A549 (cell line): Measurements from ENCODE around the gene PRKAG2. TPM values are rescaled to one million over a fixed set of nuclear protein-coding genes. Genes with fewer than 3 reads are reported as not detected.

Experiments used
- ATAC-seq, 2 experiments: fragments of 200-7000 bp in 1 of 2; fragments of >200 bp in 1 of 2; cut with Nextera tagmentation in 1 of 2; cut with Tn5 transposase in 1 of 2; 3 replicates each; pipeline versions ENCODE4 v1.8.0 to v1.9.1; 2018 to 2020; ENCODE audit warnings: mild to moderate bottlenecking in 1 of 2, moderate library complexity in 1 of 2
- CTCF ChIA-PET: fragments of 300-600 bp; sonication (Branson Sonifier 250); formaldehyde crosslinking; extraction: SDS; loops from one replicate; lab custom pipeline; 2021; ENCODE audit warnings: antibody characterized with exemption, inconsistent platforms; lab: Yijun Ruan, JAX
- POLR2A ChIA-PET: fragments of 350-600 bp; formaldehyde crosslinking; extraction: SDS; loops from one replicate; lab custom pipeline; 2021; ENCODE audit warnings: antibody characterized with exemption, inconsistent platforms; lab: Yijun Ruan, JAX
- DNase-seq, 2 experiments: peaks; one replicate each; pipeline versions ENCODE4 v3.0.0 to v3.0.0-alpha.2; 2011 to 2016; ENCODE audit warnings: low read depth in 1 of 2, low spot score in 1 of 2
- FAIRE-seq: peaks from 2 replicates; lab custom pipeline; 2011; peaks lifted over from hg19 to GRCh38; lab: Jason Lieb, UNC
- H3K27ac ChIP-seq, 2 experiments: fragments of >200 bp; sonication (Bioruptor Twin); formaldehyde crosslinking; 3 replicates each; pipeline ENCODE4 v1.5.1; 2016 to 2017
- H3K4me1 ChIP-seq: fragments of >200 bp; sonication (Bioruptor Twin); formaldehyde crosslinking; 3 replicates; pipeline ENCODE4 v1.6.1; 2016
- H3K4me2 ChIP-seq: fragments of >200 bp; sonication (Bioruptor Twin); formaldehyde crosslinking; 3 replicates; pipeline ENCODE4 v1.6.1; 2016
- H3K4me3 ChIP-seq: fragments of >200 bp; sonication (Bioruptor Twin); formaldehyde crosslinking; 3 replicates; pipeline ENCODE4 v1.5.1; 2016
- H3K9me3 ChIP-seq: fragments of >200 bp; sonication (Bioruptor Twin); formaldehyde crosslinking; 3 replicates; pipeline ENCODE4 v1.6.1; 2016
- CEBPB ChIP-seq, 2 experiments: fragments of >200 bp in 1 of 2; sonication (Bioruptor Twin) in 1 of 2; formaldehyde crosslinking in 1 of 2; IDR thresholded peaks; 2 replicates each; pipeline ENCODE4 v1.6.1; 2012 to 2016
- EHMT2 ChIP-seq: fragments of 200-600 bp; sonication (generic); IDR thresholded peaks from 2 replicates; pipeline ENCODE4 v1.6.1; 2016; ENCODE audit warnings: antibody characterized with exemption, low read depth, mild to moderate bottlenecking, moderate library complexity
- FOSB ChIP-seq: fragments of 250-450 bp; sonication (Bioruptor Pico); IDR thresholded peaks from 2 replicates; pipeline ENCODE4 v1.5.0; 2020; ENCODE audit warnings: mild to moderate bottlenecking, moderate library complexity
- GATA3 ChIP-seq: IDR thresholded peaks from 2 replicates; pipeline ENCODE4 v1.6.1; 2012; ENCODE audit warnings: borderline replicate concordance
- HDAC2 ChIP-seq: fragments of 200-600 bp; sonication (generic); IDR thresholded peaks from 2 replicates; pipeline ENCODE4 v1.6.1; 2016
- HEYL ChIP-seq: fragments of 250-450 bp; sonication (Bioruptor Pico); IDR thresholded peaks from 2 replicates; pipeline ENCODE4 v1.8.0; 2021; ENCODE audit warnings: mild to moderate bottlenecking, moderate library complexity
- HOXB5 ChIP-seq: fragments of 250-450 bp; sonication (Bioruptor Pico); IDR thresholded peaks from 2 replicates; pipeline ENCODE4 v1.5.0; 2020; ENCODE audit warnings: mild to moderate bottlenecking, moderate library complexity
- KDM1A ChIP-seq: fragments of 200-600 bp; sonication (generic); IDR thresholded peaks from 2 replicates; pipeline ENCODE4 v1.6.1; 2016; ENCODE audit warnings: low read depth, mild to moderate bottlenecking
- MAFK ChIP-seq: fragments of 450-650 bp; IDR thresholded peaks from 2 replicates; pipeline ENCODE4 v1.6.1; 2014; ENCODE audit not compliant: partially characterized antibody
- MAZ ChIP-seq: fragments of 150-350 bp; IDR thresholded peaks from 2 replicates; pipeline ENCODE4 v1.6.1; 2014; ENCODE audit warnings: antibody characterized with exemption, low read depth, low read length, borderline replicate concordance
- PHF8 ChIP-seq: fragments of 200-600 bp; sonication (generic); IDR thresholded peaks from 2 replicates; pipeline ENCODE4 v1.6.1; 2016; ENCODE audit warnings: low read depth, mild to moderate bottlenecking, antibody characterized with exemption, moderate library complexity, borderline replicate concordance
- POLR2A ChIP-seq: IDR thresholded peaks from 2 replicates; pipeline ENCODE4 v1.6.1; 2012; ENCODE audit warnings: mild to moderate bottlenecking, low read length
- POLR2AphosphoS2 ChIP-seq: conservative IDR thresholded peaks from 2 replicates; pipeline ENCODE4 v1.6.1; 2012; ENCODE audit warnings: low read length, improper control_type of control experiment, inconsistent platforms
- RAD21 ChIP-seq, 2 experiments: fragments of >200 bp in 1 of 2; sonication (Bioruptor Twin) in 1 of 2; formaldehyde crosslinking in 1 of 2; IDR thresholded peaks in 1 of 2; conservative IDR thresholded peaks in 1 of 2; 2 replicates in 1 of 2; 3 replicates in 1 of 2; pipeline ENCODE4 v1.6.1; 2012 to 2018; ENCODE audit warnings: inconsistent platforms in 1 of 2
- RCOR1 ChIP-seq: fragments of 150-350 bp; IDR thresholded peaks from 2 replicates; pipeline ENCODE4 v1.6.1; 2014; ENCODE audit warnings: antibody characterized with exemption, low read length, low read depth
- RFX5 ChIP-seq: fragments of 450-650 bp; IDR thresholded peaks from 2 replicates; pipeline ENCODE4 v1.7.1; 2014; ENCODE audit warnings: antibody characterized with exemption, mild to moderate bottlenecking, moderate library complexity
- TFCP2L1 ChIP-seq: fragments of 250-450 bp; sonication (Bioruptor Pico); IDR thresholded peaks from 2 replicates; pipeline ENCODE4 v1.5.0; 2021; ENCODE audit warnings: mild to moderate bottlenecking
- TP53 ChIP-seq: fragments of 250-450 bp; sonication (Bioruptor Pico); IDR thresholded peaks from 2 replicates; pipeline ENCODE4 v1.5.0; 2021; ENCODE audit warnings: mild to moderate bottlenecking, moderate library complexity
- ZSCAN20 ChIP-seq: fragments of 250-450 bp; sonication (Bioruptor Pico); IDR thresholded peaks from 2 replicates; pipeline ENCODE4 v1.8.0; 2022; ENCODE audit warnings: mild to moderate bottlenecking, moderate library complexity
- WGBS: methylation state at CpG from one replicate; pipeline ENCODE4 v1.1.6; 2017; ENCODE audit errors: missing lambda C conversion rate; 5-methylcytosine and 5-hydroxymethylcytosine counted together
- polyA plus RNA-seq, 4 experiments: library from polyadenylated mRNA; depleted of rRNA in 3 of 4; stranded (reverse); fragments of >200 nt; fragmentation: RNase III in 1 of 4; extraction: RNeasy Plus Mini Kit Qiagen cat#74134 plus additional on column Dnase treatment in 1 of 4; gene quantifications; 2 replicates in 3 of 4; 3 replicates in 1 of 4; pipeline ENCODE4 v1.2.3, GENCODE V29; 2011 to 2017
- TF ChIP-seq, protein P1 (sequence below): fragments of >200 bp; sonication (Bioruptor Twin); formaldehyde crosslinking; IDR thresholded peaks from 2 replicates; pipeline ENCODE4 v1.6.1; 2016
- TF ChIP-seq, protein P2 (sequence below): fragments of >200 bp; sonication (Bioruptor Twin); formaldehyde crosslinking; IDR thresholded peaks from 3 replicates; pipeline ENCODE4 v1.5.1; 2016
- TF ChIP-seq, protein P3 (sequence below): IDR thresholded peaks from 2 replicates; pipeline ENCODE4 v1.6.1; 2012

Gene PRKAG2
- polyA plus RNA-seq, 2 of the 4 experiments (the other 2 are of a cell fraction): 26.5 to 31.7 TPM

DNA sequence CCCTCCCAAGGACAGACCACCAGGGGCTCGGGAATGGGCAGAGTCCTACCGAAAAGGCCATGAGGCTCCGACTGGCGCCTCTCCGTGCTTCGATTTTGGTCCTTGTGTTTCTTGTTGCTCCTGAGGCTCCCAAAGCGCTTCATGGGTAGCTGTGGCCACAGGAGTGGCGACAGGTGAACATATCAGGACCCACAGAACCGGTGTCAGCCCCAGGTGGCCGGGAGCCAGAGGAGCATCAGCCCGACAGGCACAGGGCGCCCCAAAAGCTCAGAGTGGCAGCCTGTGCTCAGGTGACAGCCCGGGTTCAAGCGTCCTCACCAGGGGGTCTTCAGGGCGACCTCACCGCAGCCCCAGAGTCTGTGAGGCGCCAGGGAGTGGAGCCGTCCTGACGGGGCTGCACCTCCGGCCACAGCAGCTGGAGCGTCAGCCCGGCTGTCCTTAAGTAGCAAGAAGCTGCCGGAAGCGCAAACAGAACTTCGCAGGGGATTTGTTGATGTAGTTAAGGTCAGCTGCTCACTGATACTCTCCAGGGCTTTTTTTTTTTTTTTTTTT, 141.0 kb downstream of the PRKAG2 start:
- Histone ChIP-seq H3K4me1 (peaks cover 17% of the 10 kb centered on the region), H3K9me3 (peaks cover 4% of the 10 kb centered on the region; the same call in 1 of the 3 replicates), H3K4me3 (peak overlapping the region; percentile 46), H3K4me2 (peak overlapping the region; percentile 84), H3K27ac (peak overlapping the region; percentile 78 to 85)
- 41% methylated on average over 15 of the region's 25 CpGs for WGBS
- ChIA-PET POLR2A (interaction anchor here (1.4 to 1.9 kb wide), 2 partner anchors 9 to 104 kb away, joined by 4 to 7 read pairs; no protein-coding TSS in a partner anchor), CTCF (interaction anchor here (1.2 to 5.3 kb wide), 14 partner anchors 9 to 110 kb away, joined by 3 to 38 read pairs (median 7); no protein-coding TSS in a partner anchor)
- ATAC-seq (peak; percentile 79 to 80), FAIRE-seq (no peak), DNase-seq (no peak)
- TF ChIP-seq HDAC2 (no peak), POLR2A (peak; percentile 14; the same call in 1 of the 2 replicates), KDM1A (no peak), TFCP2L1 (CRISPR knock-in tag) (no peak)

DNA sequence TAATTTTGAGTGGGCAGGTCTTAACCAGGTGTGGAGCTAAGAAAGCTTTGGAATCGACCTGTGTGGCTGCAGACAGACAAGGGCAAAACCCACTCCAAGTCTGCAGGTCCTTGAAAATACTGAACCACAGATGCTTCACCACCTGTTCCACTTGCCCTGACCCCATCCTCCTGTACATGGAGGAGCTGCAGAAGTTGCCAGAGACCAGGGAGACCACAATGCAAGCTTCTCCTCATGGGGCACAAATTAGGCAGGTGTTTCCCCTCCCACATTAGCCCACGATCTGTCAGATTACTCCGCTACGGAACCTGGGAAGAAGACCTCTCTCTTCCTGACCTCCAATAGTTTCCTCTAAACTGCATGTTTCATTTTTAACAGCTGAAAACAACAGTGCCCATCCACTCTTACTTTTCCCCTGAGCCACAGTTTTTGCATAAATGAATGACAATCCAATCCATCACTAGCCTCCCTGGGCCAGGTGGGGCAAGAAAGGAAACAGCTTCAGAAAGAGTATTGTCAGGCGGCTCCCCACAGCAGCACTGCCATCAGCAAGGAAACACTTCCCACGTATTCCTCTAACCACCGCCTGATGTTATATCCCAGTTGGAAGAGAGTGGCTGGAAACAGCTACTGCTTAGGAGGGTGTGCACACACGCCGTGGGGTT, 141.6 kb downstream of the PRKAG2 start:
- Histone ChIP-seq H3K4me1 (peaks cover 17% of the 10 kb centered on the region), H3K4me2 (peak overlapping the region; percentile 84), H3K4me3 (peak overlapping the region; percentile 46), H3K9me3 (peaks cover 4% of the 10 kb centered on the region; the same call in 1 of the 3 replicates), H3K27ac (peak overlapping the region; percentile 78 to 85)
- 82% methylated on average over 9 of the region's 9 CpGs for WGBS
- ATAC-seq (peak; percentile 10 to 33; a peak in 3 of 6 replicates), DNase-seq (no peak), FAIRE-seq (no peak)
- ChIA-PET CTCF (interaction anchor here (0.7 to 5.3 kb wide), 11 partner anchors 9 to 108 kb away, joined by 3 to 38 read pairs (median 8); no protein-coding TSS in a partner anchor), POLR2A (interaction anchor here (1.4 to 1.9 kb wide), 2 partner anchors 10 to 103 kb away, joined by 4 to 7 read pairs; no protein-coding TSS in a partner anchor)
- no peak for TF ChIP-seq EHMT2
- TF ChIP-seq, protein P1, sequence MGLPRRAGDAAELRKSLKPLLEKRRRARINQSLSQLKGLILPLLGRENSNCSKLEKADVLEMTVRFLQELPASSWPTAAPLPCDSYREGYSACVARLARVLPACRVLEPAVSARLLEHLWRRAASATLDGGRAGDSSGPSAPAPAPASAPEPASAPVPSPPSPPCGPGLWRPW: no peak

DNA sequence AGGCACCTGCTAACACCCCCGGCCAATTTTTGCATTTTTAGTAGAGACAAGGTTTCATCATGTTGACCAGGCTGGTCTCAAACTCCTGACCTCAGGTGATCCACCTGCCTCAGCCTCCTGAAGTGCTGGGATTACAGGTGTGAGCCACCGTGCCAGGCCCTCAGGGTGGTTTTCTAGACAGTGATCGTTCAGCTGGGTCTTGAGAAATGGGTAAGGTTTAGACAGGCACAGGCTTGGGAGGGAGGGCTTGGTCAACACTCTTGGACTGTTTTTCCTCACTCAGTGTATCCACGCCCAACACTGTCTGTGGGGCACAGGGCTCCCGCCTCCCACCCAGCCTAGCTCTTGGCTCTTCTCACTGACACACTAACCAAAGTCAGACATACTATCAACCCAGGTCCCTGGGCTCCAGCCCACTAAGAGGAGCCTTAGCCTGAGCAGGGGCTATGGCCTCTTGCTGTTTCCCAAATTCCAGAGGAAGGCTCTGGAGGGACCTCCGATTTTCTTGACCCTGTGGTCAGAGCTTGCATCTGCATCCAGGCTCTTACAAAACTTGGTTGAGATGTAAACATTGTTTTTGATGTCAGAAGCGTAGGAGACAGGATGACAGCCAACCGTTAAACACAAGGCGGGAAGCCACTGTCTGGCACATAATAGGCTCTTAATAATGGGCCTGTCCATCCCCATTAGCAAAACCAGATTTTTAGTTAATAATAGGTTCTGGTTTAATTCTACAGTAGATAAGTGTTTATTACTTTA, 143.9 kb downstream of the PRKAG2 start:
- ATAC-seq (no peak), DNase-seq (no peak), FAIRE-seq (no peak)
- H3K27ac ChIP-seq: peak overlapping the region; percentile 1 to 18; a peak in 1 of 6 replicates
- no peak overlapping the region for H3K4me2 ChIP-seq
- ChIA-PET POLR2A (no interaction called here), CTCF (interaction anchor here (0.8 to 5.3 kb wide), 5 partner anchors 10 to 101 kb away, joined by 3 to 38 read pairs (median 4); no protein-coding TSS in a partner anchor)
- H3K9me3 ChIP-seq: no peaks in the 10 kb centered on the region
- H3K4me1 ChIP-seq: peaks cover 26% of the 10 kb centered on the region
- TF ChIP-seq FOSB: no peak
- TF ChIP-seq, protein P2, sequence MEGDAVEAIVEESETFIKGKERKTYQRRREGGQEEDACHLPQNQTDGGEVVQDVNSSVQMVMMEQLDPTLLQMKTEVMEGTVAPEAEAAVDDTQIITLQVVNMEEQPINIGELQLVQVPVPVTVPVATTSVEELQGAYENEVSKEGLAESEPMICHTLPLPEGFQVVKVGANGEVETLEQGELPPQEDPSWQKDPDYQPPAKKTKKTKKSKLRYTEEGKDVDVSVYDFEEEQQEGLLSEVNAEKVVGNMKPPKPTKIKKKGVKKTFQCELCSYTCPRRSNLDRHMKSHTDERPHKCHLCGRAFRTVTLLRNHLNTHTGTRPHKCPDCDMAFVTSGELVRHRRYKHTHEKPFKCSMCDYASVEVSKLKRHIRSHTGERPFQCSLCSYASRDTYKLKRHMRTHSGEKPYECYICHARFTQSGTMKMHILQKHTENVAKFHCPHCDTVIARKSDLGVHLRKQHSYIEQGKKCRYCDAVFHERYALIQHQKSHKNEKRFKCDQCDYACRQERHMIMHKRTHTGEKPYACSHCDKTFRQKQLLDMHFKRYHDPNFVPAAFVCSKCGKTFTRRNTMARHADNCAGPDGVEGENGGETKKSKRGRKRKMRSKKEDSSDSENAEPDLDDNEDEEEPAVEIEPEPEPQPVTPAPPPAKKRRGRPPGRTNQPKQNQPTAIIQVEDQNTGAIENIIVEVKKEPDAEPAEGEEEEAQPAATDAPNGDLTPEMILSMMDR: no peak
- no peak for TF ChIP-seq MAZ
- WGBS: 81% methylated on average over 9 of the region's 9 CpGs
- H3K4me3 ChIP-seq: no peak overlapping the region

DNA sequence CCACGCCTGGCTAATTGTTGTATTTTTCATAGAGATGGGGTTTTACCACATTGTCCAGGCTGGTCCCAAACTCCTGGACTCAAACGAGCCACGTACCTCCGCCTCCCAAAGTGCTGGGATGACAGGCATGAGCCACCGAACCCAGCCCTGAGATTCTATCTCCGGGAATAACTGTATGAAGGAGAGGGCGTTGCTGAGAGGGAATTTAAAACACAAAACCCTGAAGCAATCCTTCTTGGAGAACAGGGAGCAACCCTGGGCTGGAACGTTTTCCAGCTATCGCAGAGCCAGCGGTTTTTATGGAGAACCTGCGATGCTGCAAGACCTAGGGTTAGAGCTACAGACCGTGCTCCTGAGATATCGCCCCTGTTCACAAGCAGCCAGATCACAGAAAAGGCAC, 144.6 kb downstream of the PRKAG2 start:
- CTCF ChIA-PET: interaction anchor here (0.8 to 5.3 kb wide), 5 partner anchors 11 to 35 kb away, joined by 3 to 38 read pairs (median 4); no protein-coding TSS in a partner anchor
- TF ChIP-seq POLR2AphosphoS2: no peak
- no peak for TF ChIP-seq CEBPB (IDR thresholded peaks at IDR 0.05)
- TF ChIP-seq HOXB5: no peak
- no peak for TF ChIP-seq RFX5
- TF ChIP-seq EHMT2: no peak
- TF ChIP-seq TP53 (CRISPR knock-in tag): no peak
- no peak for TF ChIP-seq HEYL (CRISPR knock-in tag)
- TF ChIP-seq, protein P2: no peak
- TF ChIP-seq, protein P3, sequence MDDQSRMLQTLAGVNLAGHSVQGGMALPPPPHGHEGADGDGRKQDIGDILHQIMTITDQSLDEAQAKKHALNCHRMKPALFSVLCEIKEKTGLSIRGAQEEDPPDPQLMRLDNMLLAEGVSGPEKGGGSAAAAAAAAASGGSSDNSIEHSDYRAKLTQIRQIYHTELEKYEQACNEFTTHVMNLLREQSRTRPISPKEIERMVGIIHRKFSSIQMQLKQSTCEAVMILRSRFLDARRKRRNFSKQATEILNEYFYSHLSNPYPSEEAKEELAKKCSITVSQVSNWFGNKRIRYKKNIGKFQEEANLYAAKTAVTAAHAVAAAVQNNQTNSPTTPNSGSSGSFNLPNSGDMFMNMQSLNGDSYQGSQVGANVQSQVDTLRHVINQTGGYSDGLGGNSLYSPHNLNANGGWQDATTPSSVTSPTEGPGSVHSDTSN: no peak
- TF ChIP-seq RCOR1: no peak
- no peak for TF ChIP-seq GATA3
- TF ChIP-seq PHF8: no peak
- no peak for TF ChIP-seq MAFK
- no peak for TF ChIP-seq RAD21 (conservative IDR thresholded peaks at IDR 0.05 in 1 of 2, IDR thresholded peaks at IDR 0.05 in 1 of 2)
- TF ChIP-seq ZSCAN20 (CRISPR knock-in tag): no peak

More for the DNA sequence above, 144.6 kb downstream of the PRKAG2 start:
- DNase-seq (no peak), FAIRE-seq (no peak), ATAC-seq (no peak)
- 93% methylated on average over 13 of the region's 13 CpGs for WGBS
- Histone ChIP-seq H3K4me1 (peaks cover 32% of the 10 kb centered on the region), H3K9me3 (no peaks in the 10 kb centered on the region), H3K27ac (no peak overlapping the region), H3K4me2 (no peak overlapping the region), H3K4me3 (no peak overlapping the region)
- POLR2A ChIA-PET: interaction anchor here (0.7 kb wide), 1 partner anchor 13 kb away, joined by 6 read pairs; no protein-coding TSS in a partner anchor
